BJ (cell line): ENCODE measurements around the gene ZNF462. TPM values are rescaled to one million over a fixed set of nuclear protein-coding genes. Genes with fewer than 3 reads are reported as not detected.

Experiments used
- CTCF ChIA-PET: fragments of 350-600 bp; formaldehyde crosslinking; extraction: SDS; loops from one replicate; lab custom pipeline; 2021; ENCODE audit warnings: antibody characterized with exemption, inconsistent platforms; lab: Yijun Ruan, JAX
- POLR2A ChIA-PET: fragments of 300-600 bp; sonication (Branson Sonifier 250); formaldehyde crosslinking; extraction: SDS; loops from one replicate; lab custom pipeline; 2021; ENCODE audit warnings: antibody characterized with exemption; lab: Charles Lee
- DNase-seq: peaks from one replicate; pipeline ENCODE4 v3.0.0-alpha.2; 2011; ENCODE audit warnings: low read depth
- H3K27me3 ChIP-seq: 2 replicates; pipeline ENCODE4 v1.6.0; 2011; ENCODE audit warnings: low read length; ENCODE audit not compliant: control insufficient read depth, insufficient read depth
- H3K36me3 ChIP-seq: 2 replicates; pipeline ENCODE4 v1.5.1; 2011; ENCODE audit warnings: low read length; ENCODE audit not compliant: control insufficient read depth, insufficient read depth
- H3K4me3 ChIP-seq: 2 replicates; pipeline ENCODE4 v1.5.1; 2011; ENCODE audit warnings: low read depth, mild to moderate bottlenecking, control low read depth, low read length
- polyA plus RNA-seq: library from polyadenylated mRNA; depleted of rRNA; stranded (reverse); fragments of >200 nt; gene quantifications from 2 replicates; pipeline ENCODE4 v1.2.3, GENCODE V29; 2011
- TF ChIP-seq, protein P1 (sequence below): IDR thresholded peaks from 2 replicates; pipeline ENCODE4 v1.5.1; 2011; ENCODE audit warnings: low read depth, mild to moderate bottlenecking, control low read depth, inconsistent platforms, low read length, moderate library complexity; ENCODE audit not compliant: insufficient read depth

ZNF462 gene
- polyA plus RNA-seq, 1 experiment = 3.5 TPM

DNA sequence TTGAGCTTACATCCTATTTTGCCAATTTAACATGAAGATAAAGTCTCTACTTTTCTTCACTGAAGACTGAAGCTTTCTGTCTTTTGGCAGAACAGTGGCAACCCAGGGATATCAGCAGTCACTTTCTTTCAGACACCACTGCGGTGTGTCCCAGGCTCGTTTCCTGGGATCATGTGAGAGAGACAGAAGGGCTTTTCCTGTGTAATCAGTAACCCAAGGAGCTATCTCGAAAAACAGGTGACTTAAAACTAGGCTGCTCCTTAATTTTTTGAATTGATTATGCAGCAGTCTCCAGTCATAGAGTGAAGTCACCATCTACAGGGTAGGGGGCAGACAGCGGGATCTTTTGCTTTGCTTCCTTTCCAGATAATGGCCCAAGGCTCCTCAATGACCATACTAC lies 68.5 kb downstream of the ZNF462 start:
- ChIA-PET CTCF (interaction anchor here (1.0 kb wide), 1 partner anchor 8 kb away, joined by 4 read pairs; no protein-coding TSS in a partner anchor), POLR2A (no interaction called here)
- H3K36me3 ChIP-seq = peaks cover 4% of the 10 kb centered on the region
- no peak for DNase-seq
- TF ChIP-seq, protein P1, sequence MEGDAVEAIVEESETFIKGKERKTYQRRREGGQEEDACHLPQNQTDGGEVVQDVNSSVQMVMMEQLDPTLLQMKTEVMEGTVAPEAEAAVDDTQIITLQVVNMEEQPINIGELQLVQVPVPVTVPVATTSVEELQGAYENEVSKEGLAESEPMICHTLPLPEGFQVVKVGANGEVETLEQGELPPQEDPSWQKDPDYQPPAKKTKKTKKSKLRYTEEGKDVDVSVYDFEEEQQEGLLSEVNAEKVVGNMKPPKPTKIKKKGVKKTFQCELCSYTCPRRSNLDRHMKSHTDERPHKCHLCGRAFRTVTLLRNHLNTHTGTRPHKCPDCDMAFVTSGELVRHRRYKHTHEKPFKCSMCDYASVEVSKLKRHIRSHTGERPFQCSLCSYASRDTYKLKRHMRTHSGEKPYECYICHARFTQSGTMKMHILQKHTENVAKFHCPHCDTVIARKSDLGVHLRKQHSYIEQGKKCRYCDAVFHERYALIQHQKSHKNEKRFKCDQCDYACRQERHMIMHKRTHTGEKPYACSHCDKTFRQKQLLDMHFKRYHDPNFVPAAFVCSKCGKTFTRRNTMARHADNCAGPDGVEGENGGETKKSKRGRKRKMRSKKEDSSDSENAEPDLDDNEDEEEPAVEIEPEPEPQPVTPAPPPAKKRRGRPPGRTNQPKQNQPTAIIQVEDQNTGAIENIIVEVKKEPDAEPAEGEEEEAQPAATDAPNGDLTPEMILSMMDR = no peak
- no peak overlapping the region for H3K4me3 ChIP-seq
- no peaks in the 10 kb centered on the region for H3K27me3 ChIP-seq

DNA sequence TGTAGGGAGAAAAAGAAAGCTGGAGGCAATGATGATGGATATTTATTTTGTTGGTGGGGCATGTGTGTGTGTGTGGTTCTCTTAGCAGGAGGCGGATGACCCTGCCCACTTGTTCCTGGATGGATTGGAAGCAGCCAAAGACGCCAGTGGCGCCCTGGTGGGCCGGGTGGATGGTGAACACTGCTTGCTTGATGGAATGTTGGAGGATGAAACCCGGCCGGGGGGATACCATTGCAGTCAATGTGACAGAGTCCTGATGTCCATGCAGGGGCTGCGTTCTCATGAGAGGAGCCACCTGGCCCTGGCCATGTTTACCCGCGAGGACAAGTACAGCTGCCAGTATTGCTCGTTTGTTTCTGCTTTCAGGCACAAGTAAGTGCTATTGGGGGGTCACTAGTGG lies 69.2 kb downstream of the ZNF462 start:
- TF ChIP-seq, protein P1 = no peak
- Histone ChIP-seq H3K4me3 (no peak overlapping the region), H3K27me3 (no peaks in the 10 kb centered on the region), H3K36me3 (peaks cover 4% of the 10 kb centered on the region)
- ChIA-PET CTCF (no interaction called here), POLR2A (no interaction called here)
- no peak for DNase-seq

DNA sequence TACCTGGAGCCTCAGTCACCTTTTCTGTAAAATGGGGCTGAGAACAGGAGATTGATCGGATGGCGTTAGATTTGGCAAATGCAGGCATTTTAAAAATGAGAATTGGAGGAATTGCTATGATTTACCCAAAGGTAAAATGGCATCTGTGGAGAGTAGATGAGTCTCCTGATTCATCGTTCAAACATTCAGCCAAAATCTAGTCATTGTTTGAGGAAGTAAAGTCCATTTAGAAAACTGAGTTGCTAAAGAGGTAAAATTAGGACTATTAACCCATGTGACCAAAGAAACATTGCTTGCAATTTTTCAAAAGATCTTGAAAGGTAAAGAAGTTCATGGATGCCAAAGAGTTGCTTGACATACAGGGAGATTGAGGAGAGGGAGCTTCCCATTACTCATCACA lies 69.7 kb downstream of the ZNF462 start:
- ChIA-PET CTCF (no interaction called here), POLR2A (no interaction called here)
- Histone ChIP-seq H3K4me3 (no peak overlapping the region), H3K27me3 (no peaks in the 10 kb centered on the region), H3K36me3 (peaks cover 4% of the 10 kb centered on the region)
- TF ChIP-seq, protein P1 = no peak
- no peak for DNase-seq

DNA sequence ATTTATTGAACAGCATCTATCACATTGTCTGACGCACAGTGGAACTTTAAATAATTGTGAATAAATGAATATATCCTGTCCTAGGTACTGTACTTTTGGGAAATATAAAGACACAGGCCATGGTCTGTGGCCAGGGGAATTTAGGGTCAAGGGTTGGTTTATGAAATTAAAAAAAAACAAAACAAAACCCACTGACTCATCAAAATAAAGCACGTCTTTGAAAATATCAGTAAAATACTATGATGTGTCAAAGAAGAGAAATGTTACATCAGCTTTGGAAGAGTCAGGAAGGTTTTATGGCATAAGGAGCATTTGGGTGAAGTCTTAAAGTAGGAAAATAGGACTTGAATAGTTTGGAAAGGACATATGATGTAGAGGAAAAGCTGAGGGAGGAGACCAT lies 70.5 kb downstream of the ZNF462 start:
- no peak for DNase-seq
- Histone ChIP-seq H3K36me3 (peaks cover 4% of the 10 kb centered on the region), H3K4me3 (no peak overlapping the region), H3K27me3 (no peaks in the 10 kb centered on the region)
- POLR2A ChIA-PET = no interaction called here
- CTCF ChIA-PET = interaction anchor here (1.0 kb wide), 1 partner anchor 18 kb away, joined by 4 read pairs; no protein-coding TSS in a partner anchor
- TF ChIP-seq, protein P1 = no peak

DNA sequence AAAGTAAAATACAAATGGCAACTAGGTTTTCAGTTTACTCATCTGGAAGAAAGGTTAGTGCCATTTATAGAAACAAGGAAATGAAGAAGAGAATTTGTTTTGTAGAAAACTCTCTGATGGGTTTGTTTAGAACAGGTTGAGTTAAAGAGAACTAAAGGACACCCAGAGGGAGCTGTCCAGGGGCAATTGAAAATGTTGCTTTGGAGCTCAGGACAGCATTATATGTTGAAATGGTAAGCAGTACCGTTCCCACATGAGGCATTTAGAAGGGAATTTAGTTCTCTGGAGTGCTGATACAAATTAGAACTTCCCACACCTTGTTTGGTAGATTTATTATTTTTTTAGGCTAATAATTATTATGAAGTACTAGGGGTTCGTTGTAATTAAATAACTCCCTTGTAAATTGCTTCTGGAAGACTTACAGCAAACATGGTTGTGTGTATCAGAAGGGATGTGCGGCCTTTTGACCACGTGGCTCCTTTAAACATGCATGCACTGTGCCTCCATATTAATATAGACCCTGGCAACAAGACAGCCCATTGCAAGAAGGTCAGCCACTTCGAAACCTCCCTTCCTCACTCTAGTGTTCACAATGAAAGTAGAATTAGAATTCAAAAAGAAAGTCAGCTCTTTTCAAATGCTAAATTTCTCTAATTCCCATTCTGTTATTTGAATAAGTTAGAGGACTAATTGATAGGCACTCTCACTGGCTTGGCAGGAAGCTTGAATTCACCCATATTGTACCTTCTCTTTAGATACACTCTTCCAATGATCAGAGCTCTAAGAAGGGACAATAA lies 71.7 kb downstream of the ZNF462 start:
- no peaks in the 10 kb centered on the region for H3K27me3 ChIP-seq
- TF ChIP-seq, protein P1 = no peak
- ChIA-PET POLR2A (no interaction called here), CTCF (no interaction called here)
- peaks cover 6% of the 10 kb centered on the region for H3K36me3 ChIP-seq
- DNase-seq = no peak
- H3K4me3 ChIP-seq = no peak overlapping the region
